NCI-H510A (cell line): ENCODE data around the gene LHX2.

Source experiments
- DNase-seq: peaks from one replicate; lab custom pipeline; 2025; lab: John Stamatoyannopoulos, UW

Gene LHX2

GRCh38 chr9:124033348-124033747 lies 21.8 kb downstream of the LHX2 start:
- DNase-seq = no peak

DNA sequence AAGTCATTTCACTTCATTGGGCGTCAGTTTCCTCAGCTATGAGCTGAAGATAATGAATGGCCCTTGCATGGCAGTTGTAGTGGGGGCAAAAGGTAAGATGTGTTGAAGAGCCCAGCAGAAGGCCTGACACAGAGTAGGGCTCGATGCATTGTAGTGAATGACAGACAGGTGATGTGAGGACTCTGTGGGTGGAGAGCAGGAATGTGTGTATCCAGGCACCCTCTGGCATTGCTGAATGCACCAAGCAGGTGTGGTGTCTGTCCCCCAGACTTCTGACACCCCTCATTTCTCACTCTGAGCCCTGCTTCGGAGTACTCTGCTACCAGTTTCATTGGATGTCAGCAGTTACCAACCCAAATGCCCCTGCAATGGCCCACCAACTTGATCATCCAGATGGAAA lies 22.4 kb downstream of the LHX2 start:
- no peak for DNase-seq

DNA sequence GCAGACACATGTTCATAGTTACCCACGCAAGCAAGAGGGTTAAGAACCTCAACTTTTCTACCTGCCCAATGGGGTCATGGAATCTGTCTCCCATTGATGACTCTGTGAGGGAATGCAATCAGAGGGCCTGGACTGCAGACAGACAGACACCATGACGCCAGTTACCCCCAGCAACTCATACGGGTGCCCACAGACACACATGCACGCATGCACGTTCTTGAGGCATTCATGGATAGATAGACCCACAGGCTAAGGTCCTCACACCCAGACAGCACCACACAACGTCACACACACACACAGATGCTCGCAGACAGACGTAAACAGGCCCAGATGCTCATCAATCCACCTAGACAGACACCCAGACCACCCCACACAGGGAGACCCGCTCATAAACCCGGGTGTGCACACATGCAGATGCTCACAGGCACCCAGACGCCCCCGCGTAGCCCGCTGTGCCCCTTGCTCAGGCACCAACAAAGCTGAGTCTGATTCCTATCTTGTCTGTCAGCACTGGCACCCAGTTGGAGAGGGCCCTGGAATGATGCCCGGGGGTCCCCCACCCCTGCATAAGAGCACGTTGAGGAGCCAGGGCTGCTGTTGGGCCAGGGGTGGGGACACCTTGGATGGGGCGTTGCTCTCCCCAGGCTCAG lies 23.6 kb downstream of the LHX2 start:
- no peak for DNase-seq

DNA sequence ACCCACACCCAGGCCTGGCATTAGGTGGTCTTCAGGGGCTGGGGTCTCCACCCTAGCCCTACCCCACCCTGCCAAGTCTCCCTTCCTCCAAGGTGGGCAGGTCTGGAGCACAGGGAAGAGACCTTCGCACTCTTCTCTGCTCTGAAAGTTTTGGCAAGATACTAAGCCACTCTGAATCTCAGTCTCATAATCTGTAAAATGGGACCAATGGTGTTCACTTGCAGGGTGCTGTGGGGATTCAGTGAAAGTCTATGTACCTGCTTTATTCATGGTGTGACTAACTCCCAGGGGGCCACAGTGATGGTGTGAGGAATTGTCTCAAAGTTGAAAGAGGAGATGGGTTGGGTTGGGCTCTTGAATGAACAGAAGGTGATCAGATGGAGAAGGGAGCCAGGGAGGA lies 25.0 kb downstream of the LHX2 start:
- no peak for DNase-seq

- no peak for DNase-seq
Observed at GRCh38 chr9:124037790-124038189, 26.2 kb downstream of the LHX2 start.

DNA sequence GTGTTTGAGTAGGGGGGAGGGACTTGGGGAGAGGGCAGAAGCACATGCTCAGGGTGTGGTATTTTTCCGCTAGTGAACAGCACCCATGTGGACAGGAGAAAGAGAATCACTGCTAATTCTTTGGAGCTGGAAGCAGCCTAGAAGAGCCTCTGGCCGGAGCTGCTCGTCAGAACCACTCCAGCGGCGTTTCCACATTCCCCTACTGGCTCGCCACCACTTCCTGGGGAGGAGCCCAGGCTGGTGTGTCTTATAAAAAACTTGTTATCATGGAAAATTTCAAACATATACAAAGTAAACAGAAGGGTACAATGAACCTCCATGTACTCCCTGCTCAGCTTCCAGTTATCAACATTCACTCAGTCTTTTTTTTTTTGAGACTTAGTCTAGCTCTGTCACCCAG lies 26.7 kb downstream of the LHX2 start:
- no peak for DNase-seq

- no peak for DNase-seq
Observed at GRCh38 chr9:124038790-124039633, 27.4 kb downstream of the LHX2 start.

DNA sequence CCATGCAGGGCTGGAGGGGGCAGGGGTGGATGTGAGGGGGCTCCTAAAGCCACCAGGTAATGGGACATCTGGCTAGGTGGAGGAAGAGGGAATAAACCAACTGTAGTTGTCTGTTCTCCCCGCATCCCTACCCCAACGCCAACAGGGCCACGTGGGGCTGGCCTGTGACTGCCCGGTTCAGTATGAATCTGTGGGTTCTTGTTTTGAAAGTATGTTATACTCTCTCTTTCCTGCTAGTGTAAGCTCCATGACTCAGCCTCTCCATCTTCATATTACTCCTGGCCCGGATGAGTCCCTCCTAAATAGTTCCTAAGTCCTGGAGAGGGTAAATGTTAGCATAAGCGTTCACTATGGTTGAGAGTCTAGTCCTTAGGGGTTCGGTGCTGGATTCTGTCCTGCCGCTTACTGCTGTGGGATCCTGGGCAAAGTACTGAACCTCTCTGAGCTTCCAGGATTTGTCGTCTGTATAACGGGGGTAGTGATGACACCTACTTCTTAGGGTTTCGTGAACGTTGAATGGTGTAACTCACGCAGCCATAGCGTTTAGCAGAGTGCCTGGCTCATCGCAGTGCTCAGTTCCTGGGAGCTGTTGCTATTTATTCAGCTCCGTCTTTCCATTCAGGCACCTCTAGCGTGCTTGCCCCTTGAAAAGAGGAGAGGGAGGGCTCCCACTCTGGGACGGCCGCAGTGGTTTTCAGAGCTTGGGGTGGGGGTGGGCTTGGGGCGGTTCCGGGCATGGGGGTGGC lies 28.8 kb downstream of the LHX2 start:
- no peak for DNase-seq

- no peak for DNase-seq
Observed at GRCh38 chr9:124040935-124041816, 29.6 kb downstream of the LHX2 start.

DNA sequence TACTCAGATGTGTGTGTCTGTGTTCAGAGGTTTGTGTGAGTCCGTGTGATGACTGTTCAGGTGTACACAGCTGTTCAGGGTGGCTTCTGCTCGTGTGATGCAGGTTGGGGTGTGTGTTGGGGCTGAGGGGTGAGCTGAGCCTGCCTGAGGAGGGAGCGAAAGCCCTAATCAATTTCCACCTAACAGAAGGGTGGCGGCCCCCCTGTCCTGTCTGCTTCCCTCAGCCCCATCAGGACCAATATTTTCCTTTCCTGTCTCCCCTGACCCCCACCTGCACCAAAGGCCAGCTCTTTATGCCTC lies 30.2 kb downstream of the LHX2 start:
- DNase-seq = no peak

DNA sequence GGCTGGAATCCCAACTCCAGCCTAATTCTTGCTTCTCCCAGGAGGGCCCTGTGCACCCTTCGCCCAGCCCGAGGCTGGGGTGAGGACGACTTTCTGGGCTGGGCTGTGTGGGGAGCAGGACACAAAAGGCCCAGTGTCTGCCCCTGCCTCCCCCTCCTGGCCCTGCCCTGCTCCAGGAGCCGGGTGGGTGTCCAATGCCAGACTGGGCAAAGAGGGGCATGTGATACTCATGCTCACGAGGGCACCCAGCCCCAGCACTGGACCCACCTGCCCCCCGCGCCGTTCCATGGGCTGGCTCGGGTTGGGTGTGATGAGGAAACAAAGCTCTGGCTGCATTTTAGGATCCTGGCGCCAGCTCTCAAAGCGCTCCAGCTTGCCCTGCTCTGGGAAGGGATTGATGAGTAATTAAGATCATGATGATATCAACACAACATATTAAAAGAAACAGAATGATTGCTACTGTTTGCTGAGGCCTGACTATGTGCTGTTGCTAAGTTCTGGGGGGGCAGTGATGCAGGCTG lies 30.7 kb downstream of the LHX2 start:
- no peak for DNase-seq

- DNase-seq = no peak
Observed at GRCh38 chr9:124044448-124044847, 32.9 kb downstream of the LHX2 start.

GRCh38 chr9:124045076-124045829 lies 33.7 kb downstream of the LHX2 start:
- no peak for DNase-seq

GRCh38 chr9:124045830-124046177 lies 34.2 kb downstream of the LHX2 start:
- no peak for DNase-seq

DNA sequence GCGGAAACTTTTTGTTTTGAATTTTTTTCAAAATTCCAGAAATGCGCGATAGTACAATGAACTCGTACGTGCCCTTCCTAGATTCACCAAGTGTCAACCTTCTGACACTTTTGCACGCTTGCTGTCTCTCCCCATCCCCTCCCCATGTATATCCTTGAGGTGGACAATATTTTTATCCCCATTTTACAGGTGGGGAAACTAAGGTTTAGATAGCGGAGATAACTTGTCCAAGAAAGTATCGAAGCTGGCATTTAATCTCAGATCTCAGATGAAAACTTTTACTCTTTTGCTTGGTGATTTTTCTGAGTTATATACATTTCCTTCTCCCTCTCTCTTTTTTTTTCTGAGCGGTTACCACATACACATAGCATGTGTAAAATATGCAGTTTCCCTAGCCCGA lies 34.6 kb downstream of the LHX2 start:
- no peak for DNase-seq

DNA sequence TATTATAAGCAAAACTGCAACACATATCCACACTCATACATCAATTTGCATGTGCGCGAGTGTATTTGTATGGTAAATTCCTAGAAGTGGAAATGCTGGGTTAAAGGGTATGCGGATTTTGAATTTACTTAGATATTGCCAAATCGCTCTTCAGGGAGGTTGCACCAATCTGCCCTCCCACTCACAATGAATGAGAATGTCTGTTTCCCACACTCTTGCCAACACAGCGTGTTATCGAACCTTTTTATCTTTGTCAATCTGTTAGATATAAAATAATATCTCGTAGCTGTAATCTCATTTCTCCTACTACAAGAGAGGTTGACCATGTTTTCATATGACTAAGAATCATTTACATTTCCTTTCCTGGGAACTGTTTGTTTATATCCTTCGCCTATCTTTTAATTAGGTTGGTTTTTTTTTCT lies 35.7 kb downstream of the LHX2 start:
- DNase-seq = no peak

- DNase-seq = no peak
Observed at GRCh38 chr9:124050955-124051354, 39.4 kb downstream of the LHX2 start.

- no peak for DNase-seq
Observed at GRCh38 chr9:124052401-124052800, 40.8 kb downstream of the LHX2 start.

DNA sequence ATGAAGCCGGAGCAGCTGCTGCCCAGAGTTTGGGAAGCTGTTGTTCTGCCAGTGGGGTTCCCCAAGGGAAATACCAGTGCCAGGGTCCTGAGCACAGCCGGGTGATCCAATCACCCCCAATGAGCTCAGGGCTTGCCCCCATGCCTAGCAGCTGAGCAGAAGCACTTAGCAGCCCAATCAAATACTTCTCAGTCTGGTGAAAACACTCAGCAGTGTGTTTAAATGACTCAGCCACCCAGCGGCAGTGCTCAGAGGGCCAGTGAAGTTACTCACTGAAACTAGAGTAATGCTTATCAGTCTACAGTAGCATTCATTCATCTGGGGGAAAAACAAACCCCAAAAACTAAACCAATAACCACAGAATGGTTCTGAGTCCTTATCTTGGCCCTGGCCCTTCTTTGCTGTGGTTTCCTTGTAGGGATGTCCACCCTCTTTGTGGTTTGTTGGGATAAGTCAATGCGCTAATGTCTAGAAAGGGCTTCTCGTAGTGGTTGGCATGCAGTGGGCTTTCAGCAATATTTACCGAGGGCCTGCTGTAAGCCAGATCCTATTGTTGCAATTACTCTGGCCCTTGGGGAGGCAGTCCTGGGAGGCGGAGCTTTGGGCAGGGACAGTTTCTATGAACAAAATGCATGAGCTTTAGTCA lies 43.1 kb downstream of the LHX2 start:
- DNase-seq = no peak

GRCh38 chr9:124060844-124061605 lies 49.5 kb downstream of the LHX2 start:
- DNase-seq = no peak
